ENCODE data around the gene SMC5.

GRCh38 chr9:70218767-70219166 lies 40.0 kb upstream of the SMC5 start:
- TF ChIP-seq EP300 (IDR thresholded peaks at IDR 0.05) (no peak), CTCF (IDR thresholded peaks at IDR 0.05) (no peak)
